H1 (cell line): ENCODE results near the gene CUTC. TPM values are rescaled to one million over a fixed set of nuclear protein-coding genes. Genes with fewer than 3 reads are reported as not detected.
"Not testable (repeated sequence)": the region's sequence is repeated elsewhere in the genome, so short reads cannot be mapped to it uniquely, and the experiment has no call there.

Experiments
- CTCF ChIA-PET: fragments of 300-600 bp; sonication (Branson Sonifier 250); formaldehyde crosslinking; loops from one replicate; lab custom pipeline; 2021; ENCODE audit not compliant: partially characterized antibody; lab: Charles Lee
- POLR2A ChIA-PET: fragments of 300-600 bp; sonication (Branson Sonifier 250); formaldehyde crosslinking; loops from one replicate; lab custom pipeline; 2021; ENCODE audit warnings: inconsistent platforms; ENCODE audit not compliant: partially characterized antibody; lab: Charles Lee
- DNase-seq, 2 experiments: peaks; one replicate each; pipeline versions ENCODE4 v3.0.0 to v3.0.0-alpha.2; 2010 to 2022; ENCODE audit warnings: low spot score in 2 of 2, low read depth in 1 of 2, mixed read lengths in 1 of 2
- FAIRE-seq: peaks from 2 replicates; lab custom pipeline; 2011; peaks lifted over from hg19 to GRCh38; lab: Jason Lieb, UNC
- H2AFZ ChIP-seq: 2 replicates; pipeline ENCODE4 v1.8.1; 2012; ENCODE audit warnings: low read length, inconsistent platforms
- H2AK5ac ChIP-seq: 2 replicates; pipeline ENCODE4 v1.6.1; 2013; ENCODE audit warnings: low read depth, low read length
- H2BK120ac ChIP-seq: replicated peaks from 2 replicates; pipeline ENCODE3; 2013; ENCODE audit warnings: low read depth, low read length, inconsistent platforms
- H2BK12ac ChIP-seq: 2 replicates; pipeline ENCODE4 v1.6.1; 2013; ENCODE audit warnings: low read depth, low read length
- H2BK15ac ChIP-seq: 2 replicates; pipeline ENCODE4 v1.6.1; 2013; ENCODE audit warnings: low read length
- H2BK20ac ChIP-seq: 2 replicates; pipeline ENCODE4 v1.6.1; 2013; ENCODE audit warnings: low read length
- H2BK5ac ChIP-seq: 2 replicates; pipeline ENCODE4 v1.6.1; 2013; ENCODE audit warnings: low read depth, low read length
- H3K14ac ChIP-seq: 2 replicates; pipeline ENCODE4 v1.6.1; 2013; ENCODE audit warnings: inconsistent platforms; ENCODE audit not compliant: insufficient read length
- H3K18ac ChIP-seq: 2 replicates; pipeline ENCODE4 v1.6.1; 2013; ENCODE audit warnings: low read length; ENCODE audit errors: extremely low read depth
- H3K23ac ChIP-seq: 2 replicates; pipeline ENCODE4 v1.6.1; 2013; ENCODE audit warnings: inconsistent platforms; ENCODE audit not compliant: insufficient read length
- H3K23me2 ChIP-seq: 2 replicates; pipeline ENCODE4 v1.6.1; 2013; ENCODE audit warnings: low read depth, low read length
- H3K27ac ChIP-seq: 2 replicates; pipeline ENCODE4 v1.6.1; 2011; ENCODE audit warnings: low read depth, low read length, inconsistent platforms
- H3K27me3 ChIP-seq, 4 experiments: replicated peaks in 1 of 4; 1 replicate in 1 of 4; 2 replicates in 3 of 4; pipeline versions ENCODE4 v1.6.1 to v1.8.1; 2011 to 2013; ENCODE audit warnings: low read length in 3 of 4, mild to moderate bottlenecking in 3 of 4, inconsistent platforms in 2 of 4, mixed read lengths in 2 of 4, moderate library complexity in 1 of 4; ENCODE audit not compliant: control insufficient read depth in 3 of 4, insufficient read depth in 3 of 4; ENCODE audit errors: extremely low read depth in 1 of 4
- H3K36me3 ChIP-seq, 4 experiments: 2 replicates each; pipeline versions ENCODE4 v1.6.1 to v1.8.1; 2011 to 2013; ENCODE audit warnings: mild to moderate bottlenecking in 4 of 4, low read length in 3 of 4, moderate library complexity in 2 of 4, control low read depth in 1 of 4, inconsistent platforms in 1 of 4; ENCODE audit not compliant: insufficient read depth in 4 of 4, control insufficient read depth in 2 of 4
- H3K4ac ChIP-seq: replicated peaks from 2 replicates; pipeline ENCODE3; 2013; ENCODE audit warnings: low read length, low read depth, mixed read lengths, inconsistent platforms; ENCODE audit not compliant: insufficient read length
- H3K4me1 ChIP-seq, 4 experiments: replicated peaks in 1 of 4; 1 replicate in 1 of 4; 2 replicates in 3 of 4; pipeline versions ENCODE4 v1.6.1 to v1.8.1; 2011 to 2013; ENCODE audit warnings: low read length in 3 of 4, inconsistent platforms in 2 of 4, mixed read lengths in 1 of 4; ENCODE audit not compliant: insufficient read depth in 4 of 4, control insufficient read depth in 3 of 4
- H3K4me2 ChIP-seq, 2 experiments: 2 replicates each; pipeline versions ENCODE4 v1.6.1 to v1.8.1; 2011 to 2013; ENCODE audit warnings: low read depth in 2 of 2, low read length in 2 of 2, control low read depth in 1 of 2, inconsistent platforms in 1 of 2, mild to moderate bottlenecking in 1 of 2; ENCODE audit not compliant: insufficient read depth in 1 of 2
- H3K4me3 ChIP-seq, 4 experiments: fragments of 200-600, 300-600 bp in 1 of 4; sonication (generic), shearing (Covaris generic), sonication (Bioruptor Twin) in 1 of 4; 2 replicates each; pipeline versions ENCODE4 v1.5.1 to v1.8.1; 2011 to 2016; ENCODE audit warnings: low read length in 4 of 4, low read depth in 3 of 4, control low read depth in 2 of 4, inconsistent platforms in 2 of 4, mild to moderate bottlenecking in 2 of 4, mixed read lengths in 1 of 4, moderate library complexity in 1 of 4; ENCODE audit not compliant: insufficient read depth in 2 of 4; ENCODE audit errors: extremely low read depth in 1 of 4
- H3K56ac ChIP-seq: replicated peaks from 2 replicates; pipeline ENCODE3; 2013; ENCODE audit warnings: low read depth, mild to moderate bottlenecking, mixed read lengths, low read length, inconsistent platforms; ENCODE audit not compliant: insufficient read length
- H3K79me1 ChIP-seq: 2 replicates; pipeline ENCODE4 v1.6.1; 2013; ENCODE audit warnings: low read depth, low read length, control low read depth
- H3K79me2 ChIP-seq, 2 experiments: 2 replicates each; pipeline versions ENCODE4 v1.6.1 to v1.8.1; 2012 to 2013; ENCODE audit warnings: low read length in 2 of 2, mild to moderate bottlenecking in 2 of 2, inconsistent platforms in 1 of 2; ENCODE audit not compliant: insufficient read depth in 2 of 2, control insufficient read depth in 1 of 2
- H3K9ac ChIP-seq, 4 experiments: replicated peaks in 1 of 4; 1 replicate in 1 of 4; 2 replicates in 3 of 4; pipeline versions ENCODE4 v1.6.1 to v1.8.1; 2011 to 2013; ENCODE audit warnings: low read depth in 3 of 4, low read length in 3 of 4, control low read depth in 2 of 4, mild to moderate bottlenecking in 2 of 4, moderate library complexity in 2 of 4, inconsistent platforms in 1 of 4; ENCODE audit errors: extremely low read depth in 1 of 4
- H3K9me3 ChIP-seq, 2 experiments: 2 replicates each; pipeline versions ENCODE4 v1.6.1 to v1.8.1; 2012 to 2013; ENCODE audit warnings: mild to moderate bottlenecking in 2 of 2, moderate library complexity in 2 of 2, control low read depth in 1 of 2, inconsistent platforms in 1 of 2, low read depth in 1 of 2, low read length in 1 of 2, mixed read lengths in 1 of 2; ENCODE audit not compliant: insufficient read depth in 2 of 2
- H4K20me1 ChIP-seq, 2 experiments: replicated peaks in 1 of 2; 2 replicates each; pipeline versions ENCODE3 to v1.8.1; 2011 to 2013; ENCODE audit warnings: inconsistent platforms in 2 of 2, low read length in 2 of 2, mild to moderate bottlenecking in 1 of 2; ENCODE audit not compliant: insufficient read depth in 2 of 2, control insufficient read depth in 1 of 2
- H4K5ac ChIP-seq: 2 replicates; pipeline ENCODE4 v1.6.1; 2013; ENCODE audit warnings: low read length, low read depth, mixed read lengths, inconsistent platforms; ENCODE audit not compliant: insufficient read length
- H4K8ac ChIP-seq: 2 replicates; pipeline ENCODE4 v1.8.0; 2013; ENCODE audit warnings: mild to moderate bottlenecking, moderate library complexity, low read length, inconsistent platforms; ENCODE audit not compliant: insufficient read depth; ENCODE audit errors: extremely low read depth
- H4K91ac ChIP-seq: replicated peaks from 2 replicates; pipeline ENCODE3; 2013; ENCODE audit warnings: low read length, mixed read lengths, inconsistent platforms; ENCODE audit not compliant: insufficient read length
- WGBS, 2 experiments: shearing (Covaris generic) in 1 of 2; methylation state at CpG; one replicate each; pipeline versions ENCODE4 v1.1.6 to v1.1.7; 2013 to 2015; ENCODE audit warnings: low lambda C conversion rate in 2 of 2, mixed read lengths in 2 of 2, inconsistent platforms in 1 of 2, low coverage in 1 of 2, missing lambda C conversion rate in 1 of 2; ENCODE audit not compliant: insufficient replicate concordance in 2 of 2, insufficient coverage in 1 of 2, insufficient read length in 1 of 2; ENCODE audit errors: extremely low coverage in 1 of 2, missing lambda C conversion rate in 1 of 2; 5-methylcytosine and 5-hydroxymethylcytosine counted together
- polyA plus RNA-seq, 7 experiments: library from polyadenylated mRNA; depleted of rRNA in 3 of 7; stranded (reverse) in 5 of 7; unstranded in 2 of 7; fragments of >200 nt in 5 of 7; fragments of 200-250 nt in 2 of 7; gene quantifications; 1 replicate in 5 of 7; 2 replicates in 1 of 7; 4 replicates in 1 of 7; pipeline versions ENCODE4 v1.2.1 to v1.2.3, GENCODE V29; 2011 to 2013; ENCODE audit warnings: missing spikeins in 2 of 7, mixed read lengths in 2 of 7
- total RNA-seq: library from RNA; stranded (reverse); fragmentation: NEBNext Ultra II Directional; extraction: Animal tissue kit (Norgen Biotek cat#: 25700); gene quantifications from 2 replicates; pipeline ENCODE4 v1.2.1, GENCODE V29; 2021

CUTC gene
- total and polyA plus RNA-seq, 2 of the 8 experiments (the other 6 are each of a cell fraction or from before 2014, with no cell fraction given), result 25.3 to 25.6 TPM

DNA sequence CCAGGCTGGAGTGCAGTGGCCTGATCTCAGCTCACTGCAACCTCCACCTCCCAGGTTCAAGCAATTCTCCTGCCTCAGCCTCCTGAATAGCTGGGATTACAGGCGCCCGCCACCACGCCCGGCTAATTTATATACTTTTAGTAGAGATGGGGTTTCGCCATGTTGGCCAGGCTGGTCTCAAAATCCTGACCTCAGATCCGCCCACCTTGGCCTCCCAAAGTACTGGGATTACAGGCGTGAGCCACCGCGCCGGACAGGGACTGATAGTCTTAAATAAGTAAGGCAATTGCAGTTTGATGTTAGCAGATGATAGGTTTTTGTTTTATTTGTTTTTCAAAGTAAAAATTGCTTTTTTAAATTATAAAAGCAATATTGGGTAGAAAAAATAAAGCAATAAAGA, 2.1 kb downstream of the CUTC start:
- H3K79me2 ChIP-seq, result peaks cover 0 to 22% of the 10 kb centered on the region in 2 experiments; a peak in 2 of 4 replicates
- WGBS, 2 experiments, result 95% methylated on average over 10 of the region's 10 CpGs; no CpG with 5 or more reads in 1 of the 2 experiments
- ChIA-PET POLR2A (interaction anchor here (0.6 kb wide), 1 partner anchor 24 kb away, joined by 3 read pairs; no protein-coding TSS in a partner anchor), CTCF (interaction anchor here (0.6 to 1.9 kb wide), 5 partner anchors 10 to 298 kb away, joined by 3 to 6 read pairs (median 4); no protein-coding TSS in a partner anchor)
- H4K91ac ChIP-seq, H3K23ac ChIP-seq, H3K23me2 ChIP-seq, H2BK15ac ChIP-seq, H2AK5ac ChIP-seq, DNase-seq, H4K5ac ChIP-seq, H4K8ac ChIP-seq, H3K9ac ChIP-seq, FAIRE-seq, H3K14ac ChIP-seq, H2BK5ac ChIP-seq, H3K18ac ChIP-seq, H3K4ac ChIP-seq, H3K27me3 ChIP-seq, H3K27ac ChIP-seq, H4K20me1 ChIP-seq, H3K4me2 ChIP-seq, H3K79me1 ChIP-seq, H3K4me3 ChIP-seq, H2BK20ac ChIP-seq, H3K9me3 ChIP-seq, H2BK120ac ChIP-seq, H3K56ac ChIP-seq, H2AFZ ChIP-seq, H3K4me1 ChIP-seq, H2BK12ac ChIP-seq: not testable (repeated sequence)
- peaks cover 0 to 25% (median 10%) of the 10 kb centered on the region in 4 experiments; a peak in 2 of 8 replicates for H3K36me3 ChIP-seq
